DOHH2 (cell line): Measurements from ENCODE around the gene ARID4A.

Source experiments
- CTCF ChIP-seq: fragments of 200-600 bp; sonication (generic); IDR thresholded peaks from one replicate; pipeline ENCODE4 v1.5.1; 2014; ENCODE audit warnings: antibody characterized with exemption, mild to moderate bottlenecking, low read depth, low read length; ENCODE audit not compliant: poor library complexity, severe bottlenecking
- EZH2phosphoT487 ChIP-seq: fragments of 200-600 bp; sonication (generic); IDR thresholded peaks from 2 replicates; pipeline ENCODE4 v1.6.1; 2017; ENCODE audit warnings: borderline replicate concordance, mild to moderate bottlenecking, antibody characterized with exemption, low read length, moderate library complexity, mixed read lengths

- TF ChIP-seq CTCF (no peak), EZH2phosphoT487 (no peak)
Observed at GRCh38 chr14:58331111-58331510, 32.8 kb downstream of the ARID4A start.
